H1 (cell line): ENCODE data around the gene DCPS. TPM values are rescaled to one million over a fixed set of nuclear protein-coding genes. Genes with fewer than 3 reads are reported as not detected.

Experiments used
- CTCF ChIA-PET: fragments of 300-600 bp; sonication (Branson Sonifier 250); formaldehyde crosslinking; loops from one replicate; lab custom pipeline; 2021; ENCODE audit not compliant: partially characterized antibody; lab: Charles Lee
- POLR2A ChIA-PET: fragments of 300-600 bp; sonication (Branson Sonifier 250); formaldehyde crosslinking; loops from one replicate; lab custom pipeline; 2021; ENCODE audit warnings: inconsistent platforms; ENCODE audit not compliant: partially characterized antibody; lab: Charles Lee
- DNase-seq, 2 experiments: peaks; one replicate each; pipeline versions ENCODE4 v3.0.0 to v3.0.0-alpha.2; 2010 to 2022; ENCODE audit warnings: low spot score in 2 of 2, low read depth in 1 of 2, mixed read lengths in 1 of 2
- FAIRE-seq: peaks from 2 replicates; lab custom pipeline; 2011; peaks lifted over from hg19 to GRCh38; lab: Jason Lieb, UNC
- H2AFZ ChIP-seq: 2 replicates; pipeline ENCODE4 v1.8.1; 2012; ENCODE audit warnings: low read length, inconsistent platforms
- H2AK5ac ChIP-seq: 2 replicates; pipeline ENCODE4 v1.6.1; 2013; ENCODE audit warnings: low read depth, low read length
- H2BK120ac ChIP-seq: replicated peaks from 2 replicates; pipeline ENCODE3; 2013; ENCODE audit warnings: low read depth, low read length, inconsistent platforms
- H2BK12ac ChIP-seq: 2 replicates; pipeline ENCODE4 v1.6.1; 2013; ENCODE audit warnings: low read depth, low read length
- H2BK15ac ChIP-seq: 2 replicates; pipeline ENCODE4 v1.6.1; 2013; ENCODE audit warnings: low read length
- H2BK20ac ChIP-seq: 2 replicates; pipeline ENCODE4 v1.6.1; 2013; ENCODE audit warnings: low read length
- H2BK5ac ChIP-seq: 2 replicates; pipeline ENCODE4 v1.6.1; 2013; ENCODE audit warnings: low read depth, low read length
- H3K14ac ChIP-seq: 2 replicates; pipeline ENCODE4 v1.6.1; 2013; ENCODE audit warnings: inconsistent platforms; ENCODE audit not compliant: insufficient read length
- H3K18ac ChIP-seq: 2 replicates; pipeline ENCODE4 v1.6.1; 2013; ENCODE audit warnings: low read length; ENCODE audit errors: extremely low read depth
- H3K23ac ChIP-seq: 2 replicates; pipeline ENCODE4 v1.6.1; 2013; ENCODE audit warnings: inconsistent platforms; ENCODE audit not compliant: insufficient read length
- H3K23me2 ChIP-seq: 2 replicates; pipeline ENCODE4 v1.6.1; 2013; ENCODE audit warnings: low read depth, low read length
- H3K27ac ChIP-seq: 2 replicates; pipeline ENCODE4 v1.6.1; 2011; ENCODE audit warnings: low read depth, low read length, inconsistent platforms
- H3K27me3 ChIP-seq, 4 experiments: replicated peaks in 1 of 4; 1 replicate in 1 of 4; 2 replicates in 3 of 4; pipeline versions ENCODE4 v1.6.1 to v1.8.1; 2011 to 2013; ENCODE audit warnings: low read length in 3 of 4, mild to moderate bottlenecking in 3 of 4, inconsistent platforms in 2 of 4, mixed read lengths in 2 of 4, moderate library complexity in 1 of 4; ENCODE audit not compliant: control insufficient read depth in 3 of 4, insufficient read depth in 3 of 4; ENCODE audit errors: extremely low read depth in 1 of 4
- H3K36me3 ChIP-seq, 4 experiments: 2 replicates each; pipeline versions ENCODE4 v1.6.1 to v1.8.1; 2011 to 2013; ENCODE audit warnings: mild to moderate bottlenecking in 4 of 4, low read length in 3 of 4, moderate library complexity in 2 of 4, control low read depth in 1 of 4, inconsistent platforms in 1 of 4; ENCODE audit not compliant: insufficient read depth in 4 of 4, control insufficient read depth in 2 of 4
- H3K4ac ChIP-seq: replicated peaks from 2 replicates; pipeline ENCODE3; 2013; ENCODE audit warnings: low read length, low read depth, mixed read lengths, inconsistent platforms; ENCODE audit not compliant: insufficient read length
- H3K4me1 ChIP-seq, 4 experiments: replicated peaks in 1 of 4; 1 replicate in 1 of 4; 2 replicates in 3 of 4; pipeline versions ENCODE4 v1.6.1 to v1.8.1; 2011 to 2013; ENCODE audit warnings: low read length in 3 of 4, inconsistent platforms in 2 of 4, mixed read lengths in 1 of 4; ENCODE audit not compliant: insufficient read depth in 4 of 4, control insufficient read depth in 3 of 4
- H3K4me2 ChIP-seq, 2 experiments: 2 replicates each; pipeline versions ENCODE4 v1.6.1 to v1.8.1; 2011 to 2013; ENCODE audit warnings: low read depth in 2 of 2, low read length in 2 of 2, control low read depth in 1 of 2, inconsistent platforms in 1 of 2, mild to moderate bottlenecking in 1 of 2; ENCODE audit not compliant: insufficient read depth in 1 of 2
- H3K4me3 ChIP-seq, 4 experiments: fragments of 200-600, 300-600 bp in 1 of 4; sonication (generic), shearing (Covaris generic), sonication (Bioruptor Twin) in 1 of 4; 2 replicates each; pipeline versions ENCODE4 v1.5.1 to v1.8.1; 2011 to 2016; ENCODE audit warnings: low read length in 4 of 4, low read depth in 3 of 4, control low read depth in 2 of 4, inconsistent platforms in 2 of 4, mild to moderate bottlenecking in 2 of 4, mixed read lengths in 1 of 4, moderate library complexity in 1 of 4; ENCODE audit not compliant: insufficient read depth in 2 of 4; ENCODE audit errors: extremely low read depth in 1 of 4
- H3K56ac ChIP-seq: replicated peaks from 2 replicates; pipeline ENCODE3; 2013; ENCODE audit warnings: low read depth, mild to moderate bottlenecking, mixed read lengths, low read length, inconsistent platforms; ENCODE audit not compliant: insufficient read length
- H3K79me1 ChIP-seq: 2 replicates; pipeline ENCODE4 v1.6.1; 2013; ENCODE audit warnings: low read depth, low read length, control low read depth
- H3K79me2 ChIP-seq, 2 experiments: 2 replicates each; pipeline versions ENCODE4 v1.6.1 to v1.8.1; 2012 to 2013; ENCODE audit warnings: low read length in 2 of 2, mild to moderate bottlenecking in 2 of 2, inconsistent platforms in 1 of 2; ENCODE audit not compliant: insufficient read depth in 2 of 2, control insufficient read depth in 1 of 2
- H3K9ac ChIP-seq, 4 experiments: replicated peaks in 1 of 4; 1 replicate in 1 of 4; 2 replicates in 3 of 4; pipeline versions ENCODE4 v1.6.1 to v1.8.1; 2011 to 2013; ENCODE audit warnings: low read depth in 3 of 4, low read length in 3 of 4, control low read depth in 2 of 4, mild to moderate bottlenecking in 2 of 4, moderate library complexity in 2 of 4, inconsistent platforms in 1 of 4; ENCODE audit errors: extremely low read depth in 1 of 4
- H3K9me3 ChIP-seq, 2 experiments: 2 replicates each; pipeline versions ENCODE4 v1.6.1 to v1.8.1; 2012 to 2013; ENCODE audit warnings: mild to moderate bottlenecking in 2 of 2, moderate library complexity in 2 of 2, control low read depth in 1 of 2, inconsistent platforms in 1 of 2, low read depth in 1 of 2, low read length in 1 of 2, mixed read lengths in 1 of 2; ENCODE audit not compliant: insufficient read depth in 2 of 2
- H4K20me1 ChIP-seq, 2 experiments: replicated peaks in 1 of 2; 2 replicates each; pipeline versions ENCODE3 to v1.8.1; 2011 to 2013; ENCODE audit warnings: inconsistent platforms in 2 of 2, low read length in 2 of 2, mild to moderate bottlenecking in 1 of 2; ENCODE audit not compliant: insufficient read depth in 2 of 2, control insufficient read depth in 1 of 2
- H4K5ac ChIP-seq: 2 replicates; pipeline ENCODE4 v1.6.1; 2013; ENCODE audit warnings: low read length, low read depth, mixed read lengths, inconsistent platforms; ENCODE audit not compliant: insufficient read length
- H4K8ac ChIP-seq: 2 replicates; pipeline ENCODE4 v1.8.0; 2013; ENCODE audit warnings: mild to moderate bottlenecking, moderate library complexity, low read length, inconsistent platforms; ENCODE audit not compliant: insufficient read depth; ENCODE audit errors: extremely low read depth
- H4K91ac ChIP-seq: replicated peaks from 2 replicates; pipeline ENCODE3; 2013; ENCODE audit warnings: low read length, mixed read lengths, inconsistent platforms; ENCODE audit not compliant: insufficient read length
- NRF1 ChIP-seq: IDR thresholded peaks from 2 replicates; pipeline ENCODE4 v1.6.1; 2011; ENCODE audit warnings: mild to moderate bottlenecking, low read depth, low read length, improper control_type of control experiment
- POLR2AphosphoS5 ChIP-seq: IDR thresholded peaks from 2 replicates; pipeline ENCODE4 v1.6.1; 2011; ENCODE audit warnings: low read depth, low read length
- SUZ12 ChIP-seq: fragments of 200-600 bp; sonication (generic); IDR thresholded peaks from 2 replicates; pipeline ENCODE4 v1.6.1; 2012; ENCODE audit warnings: mild to moderate bottlenecking, inconsistent platforms, low read length, moderate library complexity, mixed read lengths
- WGBS, 2 experiments: shearing (Covaris generic) in 1 of 2; methylation state at CpG; one replicate each; pipeline versions ENCODE4 v1.1.6 to v1.1.7; 2013 to 2015; ENCODE audit warnings: low lambda C conversion rate in 2 of 2, mixed read lengths in 2 of 2, inconsistent platforms in 1 of 2, low coverage in 1 of 2, missing lambda C conversion rate in 1 of 2; ENCODE audit not compliant: insufficient replicate concordance in 2 of 2, insufficient coverage in 1 of 2, insufficient read length in 1 of 2; ENCODE audit errors: extremely low coverage in 1 of 2, missing lambda C conversion rate in 1 of 2; 5-methylcytosine and 5-hydroxymethylcytosine counted together
- polyA plus RNA-seq, 7 experiments: library from polyadenylated mRNA; depleted of rRNA in 3 of 7; stranded (reverse) in 5 of 7; unstranded in 2 of 7; fragments of >200 nt in 5 of 7; fragments of 200-250 nt in 2 of 7; gene quantifications; 1 replicate in 5 of 7; 2 replicates in 1 of 7; 4 replicates in 1 of 7; pipeline versions ENCODE4 v1.2.1 to v1.2.3, GENCODE V29; 2011 to 2013; ENCODE audit warnings: missing spikeins in 2 of 7, mixed read lengths in 2 of 7
- total RNA-seq: library from RNA; stranded (reverse); fragmentation: NEBNext Ultra II Directional; extraction: Animal tissue kit (Norgen Biotek cat#: 25700); gene quantifications from 2 replicates; pipeline ENCODE4 v1.2.1, GENCODE V29; 2021

DCPS gene
- total and polyA plus RNA-seq, 2 of the 8 experiments (the other 6 are each of a cell fraction or from before 2014, with no cell fraction given): 24.6 to 55.2 TPM

GRCh38 chr11:126265811-126266210, 38.0 kb upstream of the DCPS start:
- Histone ChIP-seq H2BK120ac (no peak overlapping the region), H4K5ac (no peak overlapping the region), H3K23me2 (peaks cover 3% of the 10 kb centered on the region; the same call in 1 of the 2 replicates), H3K4me2 (no peak overlapping the region), H3K4ac (no peak overlapping the region), H3K79me1 (peaks cover 3% of the 10 kb centered on the region; the same call in 1 of the 2 replicates), H4K8ac (no peak overlapping the region), H4K20me1 (peaks cover 2 to 8% of the 10 kb centered on the region in 2 experiments), H3K9ac (no peak overlapping the region), H3K36me3 (peaks cover 39 to 61% (median 50%) of the 10 kb centered on the region in 4 experiments), H3K27me3 (no peaks in the 10 kb centered on the region), H3K9me3 (no peaks in the 10 kb centered on the region), H3K23ac (no peak overlapping the region), H3K4me1 (peaks cover 0 to 7% (median 2%) of the 10 kb centered on the region in 4 experiments; a peak in 1 of 7 replicates), H3K79me2 (peaks cover 0 to 33% of the 10 kb centered on the region in 2 experiments; a peak in 2 of 4 replicates), H2BK15ac (no peak overlapping the region), H2AFZ (no peak overlapping the region), H4K91ac (no peak overlapping the region), H2BK5ac (no peak overlapping the region), H2BK12ac (no peak overlapping the region), H3K56ac (no peak overlapping the region), H2AK5ac (no peak overlapping the region), H3K14ac (no peak overlapping the region), H3K4me3 (no peak overlapping the region), H3K27ac (no peak overlapping the region), H3K18ac (no peak overlapping the region), H2BK20ac (no peak overlapping the region)
- CTCF ChIA-PET: interaction anchor here (1.3 to 1.7 kb wide), 2 partner anchors 21 to 347 kb away, joined by 3 to 5 read pairs; no protein-coding TSS in a partner anchor
- no peak for FAIRE-seq
- TF ChIP-seq POLR2AphosphoS5: peak; percentile 56
- no peak for TF ChIP-seq NRF1
- TF ChIP-seq SUZ12: no peak
- POLR2A ChIA-PET: interaction anchor here (1.1 to 5.9 kb wide), 8 partner anchors 9 to 54 kb away, joined by 3 to 43 read pairs (median 4); partner anchors contain the start of genes FAM118B, RPUSD4 and TIRAP
- WGBS, 2 experiments: 93% methylated on average over 8 of the region's 8 CpGs; no CpG with 5 or more reads in 1 of the 2 experiments
- DNase-seq: no peak
